Measurements from ENCODE around the gene PRG3.

- TF ChIP-seq CEBPB (IDR thresholded peaks at IDR 0.05; ENCODE audit: low read depth) = no peak
- TF ChIP-seq, protein P1, sequence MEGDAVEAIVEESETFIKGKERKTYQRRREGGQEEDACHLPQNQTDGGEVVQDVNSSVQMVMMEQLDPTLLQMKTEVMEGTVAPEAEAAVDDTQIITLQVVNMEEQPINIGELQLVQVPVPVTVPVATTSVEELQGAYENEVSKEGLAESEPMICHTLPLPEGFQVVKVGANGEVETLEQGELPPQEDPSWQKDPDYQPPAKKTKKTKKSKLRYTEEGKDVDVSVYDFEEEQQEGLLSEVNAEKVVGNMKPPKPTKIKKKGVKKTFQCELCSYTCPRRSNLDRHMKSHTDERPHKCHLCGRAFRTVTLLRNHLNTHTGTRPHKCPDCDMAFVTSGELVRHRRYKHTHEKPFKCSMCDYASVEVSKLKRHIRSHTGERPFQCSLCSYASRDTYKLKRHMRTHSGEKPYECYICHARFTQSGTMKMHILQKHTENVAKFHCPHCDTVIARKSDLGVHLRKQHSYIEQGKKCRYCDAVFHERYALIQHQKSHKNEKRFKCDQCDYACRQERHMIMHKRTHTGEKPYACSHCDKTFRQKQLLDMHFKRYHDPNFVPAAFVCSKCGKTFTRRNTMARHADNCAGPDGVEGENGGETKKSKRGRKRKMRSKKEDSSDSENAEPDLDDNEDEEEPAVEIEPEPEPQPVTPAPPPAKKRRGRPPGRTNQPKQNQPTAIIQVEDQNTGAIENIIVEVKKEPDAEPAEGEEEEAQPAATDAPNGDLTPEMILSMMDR (IDR thresholded peaks at IDR 0.05 in 2 of 3, conservative IDR thresholded peaks at IDR 0.05 in 1 of 3; ENCODE audit: borderline replicate concordance in 1 of 3, insufficient read depth in 1 of 3, low read depth in 2 of 3, low read length in 2 of 3) = no peak
- TF ChIP-seq, protein P2, sequence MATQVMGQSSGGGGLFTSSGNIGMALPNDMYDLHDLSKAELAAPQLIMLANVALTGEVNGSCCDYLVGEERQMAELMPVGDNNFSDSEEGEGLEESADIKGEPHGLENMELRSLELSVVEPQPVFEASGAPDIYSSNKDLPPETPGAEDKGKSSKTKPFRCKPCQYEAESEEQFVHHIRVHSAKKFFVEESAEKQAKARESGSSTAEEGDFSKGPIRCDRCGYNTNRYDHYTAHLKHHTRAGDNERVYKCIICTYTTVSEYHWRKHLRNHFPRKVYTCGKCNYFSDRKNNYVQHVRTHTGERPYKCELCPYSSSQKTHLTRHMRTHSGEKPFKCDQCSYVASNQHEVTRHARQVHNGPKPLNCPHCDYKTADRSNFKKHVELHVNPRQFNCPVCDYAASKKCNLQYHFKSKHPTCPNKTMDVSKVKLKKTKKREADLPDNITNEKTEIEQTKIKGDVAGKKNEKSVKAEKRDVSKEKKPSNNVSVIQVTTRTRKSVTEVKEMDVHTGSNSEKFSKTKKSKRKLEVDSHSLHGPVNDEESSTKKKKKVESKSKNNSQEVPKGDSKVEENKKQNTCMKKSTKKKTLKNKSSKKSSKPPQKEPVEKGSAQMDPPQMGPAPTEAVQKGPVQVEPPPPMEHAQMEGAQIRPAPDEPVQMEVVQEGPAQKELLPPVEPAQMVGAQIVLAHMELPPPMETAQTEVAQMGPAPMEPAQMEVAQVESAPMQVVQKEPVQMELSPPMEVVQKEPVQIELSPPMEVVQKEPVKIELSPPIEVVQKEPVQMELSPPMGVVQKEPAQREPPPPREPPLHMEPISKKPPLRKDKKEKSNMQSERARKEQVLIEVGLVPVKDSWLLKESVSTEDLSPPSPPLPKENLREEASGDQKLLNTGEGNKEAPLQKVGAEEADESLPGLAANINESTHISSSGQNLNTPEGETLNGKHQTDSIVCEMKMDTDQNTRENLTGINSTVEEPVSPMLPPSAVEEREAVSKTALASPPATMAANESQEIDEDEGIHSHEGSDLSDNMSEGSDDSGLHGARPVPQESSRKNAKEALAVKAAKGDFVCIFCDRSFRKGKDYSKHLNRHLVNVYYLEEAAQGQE (IDR thresholded peaks at IDR 0.05; ENCODE audit: low read depth) = no peak
- TF ChIP-seq EGR1 (IDR thresholded peaks at IDR 0.05; ENCODE audit: low read depth) = no peak
- TF ChIP-seq POLR2AphosphoS5 (IDR thresholded peaks at IDR 0.05; ENCODE audit: low read depth, low read length) = no peak
- no peak for TF ChIP-seq SIN3A (IDR thresholded peaks at IDR 0.05; ENCODE audit: low read depth)
- no peak for TF ChIP-seq POLR2A (IDR thresholded peaks at IDR 0.05; ENCODE audit: borderline replicate concordance, extremely low read depth, insufficient read depth, insufficient read length)
- no peak for TF ChIP-seq ZNF274 (IDR thresholded peaks at IDR 0.05; ENCODE audit: low read depth, low read length)
- TF ChIP-seq EZH2 (IDR thresholded peaks at IDR 0.05) = no peak
- TF ChIP-seq ZBTB33 (IDR thresholded peaks at IDR 0.05; ENCODE audit: extremely low read depth, insufficient replicate concordance, low read length) = no peak
- TF ChIP-seq, protein P3, sequence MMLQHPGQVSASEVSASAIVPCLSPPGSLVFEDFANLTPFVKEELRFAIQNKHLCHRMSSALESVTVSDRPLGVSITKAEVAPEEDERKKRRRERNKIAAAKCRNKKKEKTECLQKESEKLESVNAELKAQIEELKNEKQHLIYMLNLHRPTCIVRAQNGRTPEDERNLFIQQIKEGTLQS (IDR thresholded peaks at IDR 0.05) = no peak
- no peak for TF ChIP-seq EZH2phosphoT487 (IDR thresholded peaks at IDR 0.05; ENCODE audit: borderline replicate concordance)
- no peak for TF ChIP-seq YY1 (IDR thresholded peaks at IDR 0.05; ENCODE audit: extremely low read depth, insufficient replicate concordance, low read depth, low read length)
These were observed 10.0 kb downstream of the PRG3 start for GRCh38 chr11:57370941-57371340.
